SK-N-SH (cell line): ENCODE measurements around the gene RXFP3. TPM values are rescaled to one million over a fixed set of nuclear protein-coding genes. Genes with fewer than 3 reads are reported as not detected.

Experiments used
- CTCF ChIA-PET: fragments of 300-600, 350-600 bp; formaldehyde crosslinking; extraction: SDS; loops from one replicate; lab custom pipeline; 2021; lab: Yijun Ruan, JAX
- POLR2A ChIA-PET: fragments of 350-600 bp; sonication (Branson Sonifier 250); formaldehyde crosslinking; extraction: SDS; loops from one replicate; lab custom pipeline; 2020; ENCODE audit warnings: antibody characterized with exemption, inconsistent platforms; lab: Yijun Ruan, JAX
- DNase-seq: peaks from one replicate; pipeline ENCODE4 v3.0.0; 2012
- H2AFZ ChIP-seq: fragments of 200-600 bp; sonication (generic); 2 replicates; pipeline ENCODE4 v1.8.1; 2016; ENCODE audit warnings: antibody characterized with exemption, mild to moderate bottlenecking, low read depth
- H3F3A ChIP-seq: fragments of 200-600 bp; sonication (generic); replicated peaks from 2 replicates; pipeline ENCODE3; 2016; ENCODE audit warnings: antibody characterized with exemption, mild to moderate bottlenecking; ENCODE audit not compliant: insufficient read depth
- H3K27ac ChIP-seq, 2 experiments: fragments of 200-500 bp in 1 of 2; fragments of 200-600 bp in 1 of 2; sonication (Bioruptor generic) in 1 of 2; sonication (generic), shearing (Covaris generic) in 1 of 2; 2 replicates each; pipeline versions ENCODE4 v1.5.1 to v1.6.1; 2014 to 2016; ENCODE audit warnings: low read depth in 2 of 2, inconsistent platforms in 1 of 2, low read length in 1 of 2, mild to moderate bottlenecking in 1 of 2, mixed read lengths in 1 of 2
- H3K27me3 ChIP-seq: fragments of 200-600 bp; sonication (generic), shearing (Covaris generic); 2 replicates; pipeline ENCODE4 v1.6.1; 2016; ENCODE audit warnings: mixed run types; ENCODE audit not compliant: insufficient read depth
- H3K36me3 ChIP-seq, 2 experiments: fragments of 200-500 bp in 1 of 2; fragments of 200-600 bp in 1 of 2; sonication (Bioruptor generic) in 1 of 2; sonication (generic) in 1 of 2; replicated peaks in 1 of 2; 2 replicates each; pipeline versions ENCODE3 to v1.5.1; 2014 to 2016; ENCODE audit warnings: low read length in 1 of 2, mild to moderate bottlenecking in 1 of 2; ENCODE audit not compliant: insufficient read depth in 2 of 2, control insufficient read depth in 1 of 2
- H3K4me1 ChIP-seq, 2 experiments: fragments of 200-500 bp in 1 of 2; fragments of 200-600 bp in 1 of 2; sonication (Bioruptor generic) in 1 of 2; sonication (generic), shearing (Covaris generic) in 1 of 2; 2 replicates each; pipeline versions ENCODE4 v1.5.1 to v1.6.1; 2014 to 2016; ENCODE audit warnings: low read depth in 1 of 2, low read length in 1 of 2, mixed run types in 1 of 2; ENCODE audit not compliant: insufficient read depth in 2 of 2, control insufficient read depth in 1 of 2
- H3K4me2 ChIP-seq: fragments of 200-600 bp; sonication (generic), shearing (Covaris generic); 2 replicates; pipeline ENCODE4 v1.6.1; 2017; ENCODE audit warnings: mixed run types
- H3K4me3 ChIP-seq, 2 experiments: fragments of 200-500 bp in 1 of 2; fragments of 200-600 bp in 1 of 2; sonication (Bioruptor generic) in 1 of 2; sonication (generic), shearing (Covaris generic) in 1 of 2; 2 replicates each; pipeline versions ENCODE4 v1.5.1 to v1.8.1; 2014 to 2016; ENCODE audit warnings: low read depth in 2 of 2, inconsistent platforms in 1 of 2, low read length in 1 of 2, mild to moderate bottlenecking in 1 of 2, mixed read lengths in 1 of 2, moderate library complexity in 1 of 2
- H3K79me2 ChIP-seq: fragments of 200-600 bp; sonication (generic); 2 replicates; pipeline ENCODE4 v1.8.1; 2017; ENCODE audit warnings: mild to moderate bottlenecking; ENCODE audit not compliant: insufficient read depth
- H3K9ac ChIP-seq: fragments of 200-600 bp; sonication (generic); 2 replicates; pipeline ENCODE4 v1.6.1; 2017; ENCODE audit warnings: mixed run types
- H3K9me2 ChIP-seq: fragments of 200-600 bp; sonication (generic); 2 replicates; pipeline ENCODE4 v1.6.1; 2017; ENCODE audit warnings: mixed run types
- H3K9me3 ChIP-seq: fragments of 200-600 bp; sonication (generic); 2 replicates; pipeline ENCODE4 v1.6.1; 2017; ENCODE audit warnings: mixed run types, mild to moderate bottlenecking, moderate library complexity
- H4K20me1 ChIP-seq: fragments of 200-600 bp; sonication (generic); 2 replicates; pipeline ENCODE4 v1.6.1; 2017; ENCODE audit warnings: mild to moderate bottlenecking, mixed run types; ENCODE audit not compliant: insufficient read depth
- CHD2 ChIP-seq: fragments of 150-350 bp; IDR thresholded peaks from 2 replicates; pipeline ENCODE4 v1.6.1; 2018; ENCODE audit warnings: low read length; ENCODE audit not compliant: partially characterized antibody
- ELF1 ChIP-seq: IDR thresholded peaks from 2 replicates; pipeline ENCODE4 v1.4.0; 2012
- FOSL2 ChIP-seq: IDR thresholded peaks from 2 replicates; pipeline ENCODE4 v1.4.0; 2012; ENCODE audit warnings: low read depth, mild to moderate bottlenecking, moderate library complexity, borderline replicate concordance
- FOXM1 ChIP-seq: IDR thresholded peaks from 2 replicates; pipeline ENCODE4 v1.4.0; 2012; ENCODE audit warnings: low read depth, mild to moderate bottlenecking
- GABPA ChIP-seq: IDR thresholded peaks from 2 replicates; pipeline ENCODE4 v1.4.0; 2012; ENCODE audit warnings: low read depth, mild to moderate bottlenecking
- JUND ChIP-seq: IDR thresholded peaks from 2 replicates; pipeline ENCODE4 v1.4.0; 2012
- MAX ChIP-seq: IDR thresholded peaks from 2 replicates; pipeline ENCODE4 v1.4.0; 2012; ENCODE audit warnings: low read depth
- MXI1 ChIP-seq: IDR thresholded peaks from 2 replicates; pipeline ENCODE4 v1.6.1; 2012; ENCODE audit warnings: mild to moderate bottlenecking, low read depth, low read length, improper control_type of control experiment
- NFIC ChIP-seq: IDR thresholded peaks from 2 replicates; pipeline ENCODE4 v1.4.0; 2012; ENCODE audit warnings: borderline replicate concordance
- NRF1 ChIP-seq: IDR thresholded peaks from 2 replicates; pipeline ENCODE4 v1.6.1; 2012; ENCODE audit warnings: low read depth, mild to moderate bottlenecking, low read length
- POLR2AphosphoS5 ChIP-seq: IDR thresholded peaks from 2 replicates; pipeline ENCODE4 v1.6.1; 2012; ENCODE audit warnings: low read depth, low read length
- RAD21 ChIP-seq: IDR thresholded peaks from 2 replicates; pipeline ENCODE4 v1.6.1; 2012; ENCODE audit warnings: mild to moderate bottlenecking, low read length
- RFX5 ChIP-seq: IDR thresholded peaks from 2 replicates; pipeline ENCODE4 v1.6.1; 2012; ENCODE audit warnings: mild to moderate bottlenecking, improper control_type of control experiment, low read length
- RXRA ChIP-seq: IDR thresholded peaks from 2 replicates; pipeline ENCODE4 v1.4.0; 2012; ENCODE audit warnings: low read depth, mild to moderate bottlenecking, borderline replicate concordance
- SMC3 ChIP-seq: IDR thresholded peaks from 2 replicates; pipeline ENCODE4 v1.6.1; 2012; ENCODE audit warnings: low read depth, low read length, improper control_type of control experiment
- TAF1 ChIP-seq: IDR thresholded peaks from 2 replicates; pipeline ENCODE4 v1.6.1; 2012; ENCODE audit warnings: low read depth, mild to moderate bottlenecking, low read length, moderate library complexity, borderline replicate concordance
- USF1 ChIP-seq: IDR thresholded peaks from 2 replicates; pipeline ENCODE4 v1.4.0; 2012; ENCODE audit warnings: low read depth, borderline replicate concordance
- YY1 ChIP-seq: IDR thresholded peaks from 2 replicates; pipeline ENCODE4 v1.4.0; 2012; ENCODE audit warnings: low read depth, mild to moderate bottlenecking
- ZBTB33 ChIP-seq: IDR thresholded peaks from 2 replicates; pipeline ENCODE4 v1.4.0; 2012; ENCODE audit warnings: low read depth, borderline replicate concordance
- WGBS: methylation state at CpG from one replicate; pipeline ENCODE4 v1.1.6; 2017; ENCODE audit warnings: low lambda C conversion rate; 5-methylcytosine and 5-hydroxymethylcytosine counted together
- polyA plus RNA-seq, 3 experiments: library from polyadenylated mRNA; depleted of rRNA; stranded (reverse); fragments of >200 nt; gene quantifications; 2 replicates each; pipeline ENCODE4 v1.2.3, GENCODE V29; 2012

Gene RXFP3
- polyA plus RNA-seq, 1 of the 3 experiments (the other 2 are of a cell fraction) = not detected

- Histone ChIP-seq H3K79me2 (no peaks in the 10 kb centered on the region), H3K9ac (no peak overlapping the region), H3F3A (no peaks in the 10 kb centered on the region), H3K36me3 (no peaks in the 10 kb centered on the region), H3K4me2 (no peak overlapping the region), H3K9me2 (no peaks in the 10 kb centered on the region), H4K20me1 (no peaks in the 10 kb centered on the region), H3K4me3 (no peak overlapping the region), H3K9me3 (no peaks in the 10 kb centered on the region), H2AFZ (no peak overlapping the region), H3K27ac (no peak overlapping the region), H3K4me1 (no peaks in the 10 kb centered on the region), H3K27me3 (no peaks in the 10 kb centered on the region; the same call in 1 of the 2 replicates)
- no peak for DNase-seq
- POLR2A ChIA-PET = no interaction called here
- CTCF ChIA-PET = interaction anchor here (7.1 kb wide), 1 partner anchor 10 kb away, joined by 36 read pairs; the partner anchor contains the start of gene RXFP3
- TF ChIP-seq RFX5 (no peak), NRF1 (no peak), SMC3 (no peak), GABPA (no peak), ELF1 (no peak), POLR2AphosphoS5 (no peak), RXRA (no peak), TAF1 (no peak), RAD21 (no peak), FOXM1 (no peak), MAX (no peak), CHD2 (no peak), USF1 (no peak), YY1 (no peak)
These were observed 10.9 kb upstream of the RXFP3 start for GRCh38 chr5:33925278-33925677.

GRCh38 chr5:33927685-33928084 is 8.5 kb upstream of the RXFP3 start:
- Histone ChIP-seq H4K20me1 (no peaks in the 10 kb centered on the region), H3K4me3 (no peak overlapping the region), H3K4me2 (no peak overlapping the region), H3K27ac (no peak overlapping the region), H3K9me2 (no peaks in the 10 kb centered on the region), H2AFZ (no peak overlapping the region), H3K9me3 (no peaks in the 10 kb centered on the region), H3K9ac (no peak overlapping the region), H3K79me2 (no peaks in the 10 kb centered on the region), H3F3A (no peaks in the 10 kb centered on the region), H3K27me3 (no peaks in the 10 kb centered on the region; the same call in 1 of the 2 replicates), H3K36me3 (no peaks in the 10 kb centered on the region), H3K4me1 (no peaks in the 10 kb centered on the region)
- DNase-seq = no peak
- WGBS = 56% methylated on average over 4 of the region's 4 CpGs
- ChIA-PET POLR2A (no interaction called here), CTCF (interaction anchor here (1.3 kb wide), 1 partner anchor 492 kb away, joined by 3 read pairs; no protein-coding TSS in a partner anchor)
- no peak for TF ChIP-seq NFIC
- no peak for TF ChIP-seq FOSL2
- no peak for TF ChIP-seq JUND
- TF ChIP-seq FOXM1 = no peak
- TF ChIP-seq ZBTB33 = no peak
- TF ChIP-seq SMC3 = no peak
- no peak for TF ChIP-seq MAX
- TF ChIP-seq MXI1 = no peak
